ENCODE results near the gene MERTK.
"Not testable (repeated sequence)": the region's sequence is repeated elsewhere in the genome, so short reads cannot be mapped to it uniquely, and the experiment has no call there.

Gene MERTK

GRCh38 chr2:112041460-112041859 is 143.1 kb downstream of the MERTK start:
- DNase-seq (ENCODE audit: low read depth, low spot score), result peak; percentile 70

DNA sequence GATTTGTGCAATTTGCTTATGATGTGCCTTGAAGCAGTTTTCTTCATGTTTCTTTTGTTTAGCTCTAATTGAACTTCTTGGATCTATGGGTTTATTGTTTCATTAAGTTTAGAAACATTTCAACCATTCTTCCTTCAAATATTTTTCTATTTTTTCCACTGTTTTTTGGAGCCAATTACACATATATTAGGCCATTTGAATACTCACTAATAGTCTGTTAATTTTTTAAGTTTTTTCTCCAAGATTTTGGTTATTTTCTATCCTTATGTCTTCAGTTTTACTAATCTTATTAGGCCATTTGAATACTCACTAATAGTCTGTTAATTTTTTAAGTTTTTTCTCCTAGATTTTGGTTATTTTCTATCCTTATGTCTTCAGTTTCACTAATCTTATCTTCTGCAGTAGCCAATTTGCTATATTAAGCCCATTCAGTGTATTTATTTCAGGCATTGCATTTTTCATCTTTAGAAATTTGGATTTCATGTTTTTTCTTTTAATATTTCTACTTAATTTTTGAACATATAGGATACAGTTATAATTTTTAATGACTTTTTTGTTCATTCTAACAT is 147.1 kb downstream of the MERTK start:
- no peak for DNase-seq (ENCODE audit: low read depth, low spot score)

GRCh38 chr2:112046231-112046630 is 147.8 kb downstream of the MERTK start:
- DNase-seq (ENCODE audit: low read depth, low spot score), result no peak

DNA sequence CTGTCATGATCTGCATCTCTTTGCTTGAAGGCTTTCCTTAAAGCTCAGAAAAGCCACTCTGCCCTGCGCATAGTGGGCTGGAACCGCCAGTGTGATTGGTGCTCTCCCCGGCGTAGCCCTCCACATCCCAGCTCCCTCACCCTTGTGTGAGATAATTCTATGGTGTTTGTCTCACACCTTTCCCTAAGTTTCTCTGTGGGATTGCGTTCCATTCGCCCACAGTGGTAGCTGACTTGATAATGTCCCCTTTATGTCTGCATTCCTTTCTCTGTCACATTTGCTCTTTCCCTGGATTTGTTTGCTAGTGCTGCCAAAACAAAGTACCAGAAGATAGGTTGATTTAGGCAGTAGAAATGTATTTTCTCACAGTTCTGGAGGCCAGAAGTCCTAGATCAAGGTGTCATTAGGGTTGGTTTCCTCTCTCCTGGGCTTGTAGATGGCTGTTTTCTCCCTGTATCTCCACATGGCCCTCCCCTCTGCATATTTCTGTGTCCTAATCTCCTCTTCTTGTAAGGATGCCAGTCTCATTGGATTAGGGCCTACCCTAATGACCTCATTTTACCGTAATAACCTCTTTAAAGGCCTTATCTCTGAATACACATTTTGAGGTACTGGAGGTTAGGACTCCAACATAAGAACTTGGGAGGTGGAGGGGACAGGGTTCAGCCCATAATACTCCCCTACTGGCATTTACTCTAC is 149.3 kb downstream of the MERTK start:
- peak; percentile 54 for DNase-seq (ENCODE audit: low read depth, low spot score)

DNA sequence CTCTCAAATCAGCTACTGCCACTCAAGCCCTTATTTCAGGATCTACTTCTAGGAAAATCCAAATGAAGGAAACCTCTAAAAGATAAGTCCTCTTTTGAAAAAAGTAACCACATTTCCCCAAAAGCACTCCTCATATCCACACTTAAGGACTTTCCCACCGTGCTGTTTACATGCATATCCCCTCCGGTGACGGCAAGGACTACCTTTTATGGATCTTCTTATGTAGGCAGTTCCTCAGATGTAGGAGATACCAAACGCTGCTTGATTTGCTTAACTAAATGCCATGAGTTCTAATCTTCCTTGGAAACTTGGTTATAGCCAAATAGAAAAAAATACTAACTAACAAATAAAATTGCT is 149.8 kb downstream of the MERTK start:
- DNase-seq (ENCODE audit: low read depth, low spot score), result peak; percentile 20

DNA sequence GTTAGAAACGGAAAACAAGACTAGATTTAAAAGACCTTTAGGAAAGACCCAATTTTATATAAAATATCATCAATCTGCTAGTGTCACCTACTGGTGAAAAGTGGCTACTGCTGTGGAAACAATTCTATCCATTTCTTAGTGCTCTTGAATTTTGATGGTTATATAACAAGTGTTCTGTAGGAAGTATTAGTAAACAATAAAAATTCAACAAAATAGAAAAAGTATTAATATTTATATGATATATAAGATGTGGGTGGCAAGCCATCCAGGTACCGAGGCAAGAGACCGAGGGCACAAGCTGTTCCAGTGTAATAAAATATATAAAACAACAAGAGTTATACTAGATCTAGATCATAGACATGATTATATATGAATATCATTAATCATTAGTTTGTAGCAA is 150.5 kb downstream of the MERTK start:
- no peak for DNase-seq (ENCODE audit: low read depth, low spot score)

- no peak for DNase-seq (ENCODE audit: low read depth, low spot score)
Measured at GRCh38 chr2:112050316-112050715, 151.9 kb downstream of the MERTK start.

GRCh38 chr2:112053917-112054846 is 155.8 kb downstream of the MERTK start:
- DNase-seq (ENCODE audit: low read depth, low spot score), result peak; percentile 96

DNA sequence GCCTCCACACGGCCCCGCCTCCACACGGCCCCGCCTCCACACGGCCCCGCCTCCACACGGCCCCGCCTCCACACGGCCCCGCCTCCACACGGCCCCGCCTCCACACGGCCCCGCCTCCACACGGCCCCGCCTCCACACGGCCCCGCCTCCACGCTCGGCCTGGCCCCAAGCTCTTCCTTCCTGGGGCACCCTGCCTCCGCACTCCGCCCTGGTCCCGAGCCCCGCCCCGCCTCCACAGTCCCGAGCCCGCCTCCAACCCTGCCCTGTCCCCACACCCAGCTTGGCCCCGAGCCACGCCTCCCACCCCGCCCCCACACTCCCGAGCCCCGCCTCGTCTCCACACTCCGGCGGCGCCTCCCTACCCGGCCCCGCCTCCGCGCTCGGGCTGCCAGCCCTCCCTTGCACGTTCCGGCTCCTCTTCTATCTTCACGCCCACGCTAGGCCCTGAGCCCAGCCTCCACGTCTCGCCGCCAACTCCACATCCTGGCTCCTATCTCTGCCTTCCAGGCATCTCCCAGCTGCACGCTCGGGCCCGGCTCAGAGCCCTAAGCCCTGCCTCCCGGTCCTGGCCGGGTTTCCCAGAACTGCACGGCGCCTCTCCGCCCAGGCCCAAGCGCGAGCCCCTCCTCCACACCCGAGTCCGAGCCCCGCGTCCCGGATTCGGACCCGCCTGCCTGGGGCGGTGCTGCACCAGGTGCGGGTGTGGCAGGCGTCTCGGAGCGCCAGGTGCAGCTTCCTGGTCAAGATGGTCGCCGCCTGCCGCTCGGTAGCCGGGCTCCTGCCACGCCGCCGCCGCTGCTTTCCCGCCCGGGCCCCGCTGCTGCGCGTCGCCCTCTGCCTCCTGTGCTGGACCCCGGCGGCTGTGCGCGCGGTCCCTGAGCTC is 156.7 kb downstream of the MERTK start, which contains the start of gene TMEM87B:
Gene TMEM87B (plus strand): TSS at position 423 of the 883 bp plus-strand sequence. CDS start 323 bp downstream, at position 746.
- DNase-seq (ENCODE audit: low read depth, low spot score), result peak; percentile 96

DNA sequence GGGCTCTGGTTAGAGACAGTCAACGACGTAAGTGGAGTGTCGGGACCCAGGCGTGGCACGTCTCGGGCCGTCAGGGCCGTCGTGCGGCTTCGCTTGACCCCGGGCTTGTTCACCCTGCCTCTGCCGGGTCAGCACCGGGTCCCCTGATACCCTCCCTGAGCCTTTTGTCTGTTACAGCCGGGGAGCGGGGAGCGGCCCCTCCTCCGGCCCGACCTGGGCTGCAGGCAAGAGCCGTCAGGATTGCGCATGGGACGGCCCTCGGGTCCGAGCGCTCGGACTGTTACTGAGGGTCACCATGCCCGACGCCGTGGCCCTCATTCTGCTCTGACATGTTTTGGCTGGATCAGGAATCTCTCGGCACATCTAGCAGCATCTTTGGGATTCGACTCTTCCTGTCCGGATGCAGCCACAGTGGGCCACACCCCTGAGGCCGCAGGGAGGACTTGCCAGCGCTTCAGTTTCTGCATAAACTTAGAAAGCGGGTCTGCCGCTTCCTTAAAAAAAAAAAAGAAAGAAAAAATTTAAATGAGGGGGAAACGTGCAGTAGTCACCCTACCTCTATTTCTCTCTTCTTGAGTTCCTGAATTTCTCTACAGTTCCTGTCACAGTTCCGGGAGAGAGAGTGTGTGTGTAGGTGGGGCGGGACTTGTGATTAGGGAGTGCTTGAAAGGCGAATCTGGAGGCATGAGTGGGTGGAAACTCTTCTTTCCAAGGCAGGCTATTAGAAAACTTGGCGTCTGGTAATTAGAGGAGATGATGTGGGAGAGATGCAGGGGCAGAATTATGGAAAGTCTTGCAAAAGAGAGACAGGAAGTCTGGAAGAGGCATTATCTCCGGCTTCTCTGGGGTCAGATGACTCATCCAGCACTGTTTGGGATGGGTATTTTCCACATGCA is 157.6 kb downstream of the MERTK start:
- DNase-seq (ENCODE audit: low read depth, low spot score), result no peak

GRCh38 chr2:112056626-112056987 is 158.2 kb downstream of the MERTK start:
- no peak for DNase-seq (ENCODE audit: low read depth, low spot score)

DNA sequence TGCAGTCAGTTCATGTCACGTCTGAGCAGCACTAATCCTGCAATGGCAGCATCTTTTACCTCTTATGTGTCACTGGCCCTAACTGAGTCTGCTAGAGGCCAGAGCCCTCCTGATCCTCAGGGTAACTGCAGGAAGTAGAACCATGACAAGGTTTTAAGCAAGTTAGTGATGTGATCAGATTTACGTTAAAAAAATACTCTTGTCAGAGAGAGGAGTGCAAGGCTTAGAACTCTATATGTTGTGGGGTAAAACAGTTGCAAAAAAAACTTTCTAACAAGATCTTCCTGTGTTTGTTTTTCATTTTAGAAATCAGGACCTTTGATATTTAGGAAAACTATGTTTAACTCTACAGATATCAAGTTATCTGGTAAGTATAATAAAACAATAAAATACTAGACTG is 161.3 kb downstream of the MERTK start:
- no peak for DNase-seq (ENCODE audit: low read depth, low spot score)

DNA sequence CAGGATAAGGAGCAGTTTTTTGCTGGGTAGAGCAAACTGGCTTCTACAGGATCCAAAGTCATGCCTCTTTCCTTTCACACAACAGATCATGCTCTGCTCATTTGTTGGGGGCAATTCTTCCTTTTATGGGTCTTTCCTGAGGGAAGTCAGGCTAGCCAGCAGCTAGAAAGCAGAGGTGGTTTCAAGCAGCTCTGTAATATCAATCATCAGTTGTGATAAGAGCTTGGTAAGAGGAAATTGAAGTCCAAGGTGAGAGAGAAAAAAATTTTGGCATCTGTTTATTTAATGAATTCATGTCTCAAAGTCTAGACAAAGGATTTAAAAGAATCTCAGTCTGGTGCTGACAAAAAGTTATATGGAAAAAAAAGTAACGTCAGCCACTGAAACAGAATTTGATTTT is 162.9 kb downstream of the MERTK start:
- DNase-seq (ENCODE audit: low read depth, low spot score), result no peak

DNA sequence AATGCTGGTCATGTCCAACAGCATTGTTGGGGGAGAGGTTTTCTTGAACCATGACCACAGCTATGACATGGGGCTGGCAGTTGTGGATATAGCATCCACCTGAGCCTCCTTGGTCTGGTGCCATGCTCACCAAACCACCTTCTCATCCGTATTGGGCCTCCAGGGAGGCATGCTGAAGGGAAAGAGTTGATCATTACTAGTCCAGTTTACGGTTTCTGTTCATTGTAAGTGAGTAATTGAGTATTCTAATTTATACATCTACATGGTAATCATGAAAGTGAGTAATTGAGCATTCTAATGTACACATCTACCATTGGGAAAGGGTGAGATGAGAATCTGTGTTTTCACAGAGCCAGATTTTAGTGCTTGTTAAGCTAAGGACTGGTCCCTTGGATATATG is 163.4 kb downstream of the MERTK start:
- no peak for DNase-seq (ENCODE audit: low read depth, low spot score)

GRCh38 chr2:112062894-112063293 is 164.5 kb downstream of the MERTK start:
- DNase-seq (ENCODE audit: low read depth, low spot score), result no peak

GRCh38 chr2:112065486-112065885 is 167.1 kb downstream of the MERTK start:
- DNase-seq (ENCODE audit: low read depth, low spot score), result no peak

- no peak for DNase-seq (ENCODE audit: low read depth, low spot score)
Measured at GRCh38 chr2:112065966-112066365, 167.6 kb downstream of the MERTK start.

DNA sequence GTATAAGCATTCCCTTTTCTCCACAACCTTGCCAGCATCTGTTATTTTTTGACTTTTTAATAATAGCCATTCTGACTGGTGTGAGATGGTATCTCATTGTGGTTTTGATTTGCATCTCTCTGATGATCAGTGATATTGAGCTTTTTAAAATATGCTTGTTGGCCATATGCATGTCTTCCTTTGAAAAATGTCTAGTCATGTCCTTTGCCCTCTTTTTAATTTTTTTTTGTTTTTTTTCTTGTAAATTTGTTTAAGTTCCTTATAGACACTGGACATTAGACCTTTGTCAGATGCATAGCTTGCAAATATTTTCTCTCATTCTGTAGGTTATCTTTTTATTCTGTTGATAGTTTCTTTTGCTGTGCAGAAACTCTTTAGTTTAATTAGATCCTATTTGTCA is 171.4 kb downstream of the MERTK start:
- DNase-seq (ENCODE audit: low read depth, low spot score), result not testable (repeated sequence)

- DNase-seq (ENCODE audit: low read depth, low spot score), result no peak
Measured at GRCh38 chr2:112073875-112074274, 175.5 kb downstream of the MERTK start.

DNA sequence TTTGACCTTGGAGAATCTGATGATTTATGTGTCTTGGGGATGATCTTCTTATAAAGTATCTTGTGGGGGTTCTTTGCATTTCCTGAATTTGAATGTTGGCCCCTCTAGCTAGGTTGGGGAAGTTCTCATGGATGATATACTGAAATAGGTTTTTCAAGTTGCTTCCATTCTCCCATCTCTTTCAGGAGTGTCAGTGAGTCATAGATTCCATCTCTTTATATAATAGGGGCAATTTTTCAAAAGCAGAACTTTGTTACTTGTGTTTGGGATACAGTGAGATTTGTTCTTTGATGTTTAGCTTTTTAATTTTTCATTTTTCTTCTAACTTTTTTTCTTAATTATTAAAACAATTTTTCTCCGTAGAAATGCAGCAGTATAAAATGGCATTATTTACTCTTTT is 176.1 kb downstream of the MERTK start:
- DNase-seq (ENCODE audit: low read depth, low spot score), result no peak

Measured in ELF-1 (cell line).